GM19395 (cell line): ENCODE data around the gene XYLB.
A peak's percentile ranks its signal among the peaks of the same experiment; 100 is the strongest.
"Not testable (repeated sequence)": the region's sequence is repeated elsewhere in the genome, so short reads cannot be mapped to it uniquely, and the experiment has no call there.

ENCODE experiments used
- ATAC-seq: cut with Tn5 transposase; IDR thresholded peaks from one replicate; pipeline ENCODE4 v1.9.1; 2021; ENCODE audit warnings: mild to moderate bottlenecking, moderate library complexity; ENCODE audit not compliant: unreplicated experiment

The XYLB gene

GRCh38 chr3:38320638-38321037 lies 25.9 kb upstream of the XYLB start:
- ATAC-seq = not testable (repeated sequence)

DNA sequence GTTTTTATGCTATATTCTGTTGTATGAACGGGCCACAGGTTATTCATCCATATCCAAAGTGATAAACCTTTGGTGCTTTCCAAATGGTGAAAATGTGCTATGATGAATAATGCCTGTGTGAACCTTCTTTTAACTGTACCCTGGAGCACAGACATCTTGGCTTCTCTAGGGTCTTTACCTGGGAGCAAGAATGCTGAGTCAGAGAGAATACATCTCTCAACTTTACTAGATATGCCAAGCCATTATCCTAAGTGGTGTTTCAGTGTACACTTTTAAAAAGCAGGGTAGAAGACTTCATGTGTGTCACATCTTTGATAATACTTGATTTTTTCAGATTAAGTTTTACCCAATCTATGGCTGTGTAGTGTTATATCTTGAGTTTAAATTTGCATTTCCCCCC lies 23.5 kb upstream of the XYLB start:
- no peak for ATAC-seq

DNA sequence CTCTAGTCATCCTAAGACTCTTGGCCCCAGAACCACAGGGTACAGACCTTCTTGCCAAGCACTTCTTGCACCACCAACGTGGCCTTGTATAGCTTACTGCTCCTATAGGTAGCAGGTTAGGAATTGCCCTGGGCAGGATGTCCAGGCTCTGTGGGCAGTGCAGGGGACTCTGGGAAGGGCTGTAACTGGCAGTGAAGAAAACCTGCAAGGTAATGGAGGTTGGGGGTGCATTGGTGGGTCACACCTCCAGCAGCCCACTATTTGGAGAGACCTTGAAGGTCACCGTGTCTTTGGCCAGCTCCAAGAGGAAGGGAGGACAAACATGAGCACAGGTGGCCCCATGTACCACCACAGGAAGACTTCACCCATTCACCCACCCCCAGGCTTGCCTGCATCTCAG lies 21.3 kb upstream of the XYLB start:
- ATAC-seq = no peak

DNA sequence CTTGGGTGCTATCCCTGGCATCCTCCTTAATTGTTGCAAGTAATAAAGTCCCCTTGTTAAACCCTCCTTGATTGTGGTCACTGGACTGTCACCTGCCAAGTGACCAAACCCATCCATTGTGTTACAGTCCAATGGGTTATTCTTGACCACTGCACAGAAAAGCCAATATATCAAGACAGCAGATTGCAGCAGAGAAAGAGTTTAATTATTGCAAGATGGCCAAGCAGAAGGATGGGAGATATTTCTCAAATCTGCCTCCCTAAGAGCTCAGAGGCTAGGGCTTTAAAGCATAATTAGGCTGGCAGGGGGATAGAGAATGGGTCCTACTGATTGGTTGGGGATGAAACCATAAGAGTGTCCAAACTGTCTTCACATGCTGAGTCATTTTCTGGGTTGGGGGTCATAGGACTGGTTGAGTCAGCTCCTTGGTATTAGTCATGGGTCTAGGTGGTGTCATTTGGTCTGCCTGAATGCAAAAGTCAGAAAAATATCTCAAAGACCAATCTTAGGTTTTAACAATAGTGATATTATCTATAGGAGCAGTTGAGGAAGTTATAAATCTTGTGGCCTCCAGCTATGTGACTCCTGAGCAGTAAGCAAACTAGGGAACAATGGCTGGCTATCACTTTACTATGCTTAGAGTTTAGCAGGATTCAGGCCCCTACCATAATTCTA lies 19.1 kb upstream of the XYLB start:
- ATAC-seq = no peak

- ATAC-seq = no peak
Measured at GRCh38 chr3:38331257-38332022, 15.1 kb upstream of the XYLB start.

DNA sequence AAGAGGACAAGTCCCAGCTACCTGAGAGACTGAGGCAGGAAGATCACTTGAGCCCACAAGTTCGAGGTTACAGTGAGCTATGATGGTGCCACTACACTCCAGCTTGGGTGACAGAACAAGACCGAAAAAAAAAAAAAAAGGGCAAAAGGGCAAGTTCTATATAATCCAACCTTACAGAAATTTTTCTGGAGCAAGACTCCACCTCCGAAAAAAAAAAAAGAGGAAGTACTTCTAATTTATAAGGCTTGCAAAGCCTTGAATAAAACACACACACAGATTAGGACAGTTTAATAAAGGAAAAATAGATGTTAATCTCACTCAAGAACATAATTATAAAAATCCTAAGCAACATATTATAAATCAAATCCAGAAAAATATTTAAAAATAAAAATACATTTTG lies 14.4 kb upstream of the XYLB start:
- ATAC-seq = no peak

DNA sequence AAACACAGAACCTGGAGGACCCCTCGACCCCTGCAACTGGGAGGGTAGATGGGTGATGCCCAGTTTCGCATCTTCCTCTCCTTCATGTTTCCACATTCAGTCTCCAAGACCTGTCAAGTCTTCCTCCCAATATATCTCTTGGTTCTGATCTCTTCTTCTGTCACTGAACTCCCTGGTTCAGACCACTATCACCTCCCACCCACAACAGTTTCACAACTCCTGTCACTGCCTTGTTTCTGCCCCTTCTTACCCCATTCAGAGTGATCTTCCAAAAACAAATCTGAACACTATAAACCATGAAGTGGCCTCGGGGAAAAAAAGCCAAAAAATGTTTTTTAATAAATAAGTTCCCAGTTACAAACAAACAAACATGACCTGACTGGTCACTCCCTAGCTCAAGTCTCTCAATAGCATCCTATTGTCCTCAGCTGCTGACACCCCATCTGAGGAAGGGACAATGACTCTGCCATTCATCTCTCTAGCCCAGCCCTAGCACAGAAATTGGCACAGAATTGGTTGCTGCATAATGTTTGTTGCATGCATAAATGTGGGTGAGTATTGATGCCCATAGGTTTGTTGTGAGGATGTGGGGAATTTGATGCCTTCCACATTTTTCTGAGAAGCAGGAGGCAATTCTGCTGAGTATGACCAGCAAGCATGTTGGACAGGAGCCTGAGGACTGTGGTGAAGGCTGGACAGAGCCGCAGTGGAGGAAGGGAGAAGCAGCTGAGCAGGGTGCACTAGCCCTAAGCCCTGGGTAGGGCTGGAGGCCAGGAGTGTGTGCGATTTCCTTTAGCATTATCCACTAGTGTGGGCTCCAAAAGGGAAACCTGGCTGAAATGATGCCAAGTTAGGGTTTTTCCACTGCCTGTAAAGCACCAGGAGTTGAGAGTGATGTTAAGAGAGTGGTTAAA lies 12.2 kb upstream of the XYLB start:
- no peak for ATAC-seq

- no peak for ATAC-seq
Measured at GRCh38 chr3:38335263-38335662, 11.3 kb upstream of the XYLB start.

DNA sequence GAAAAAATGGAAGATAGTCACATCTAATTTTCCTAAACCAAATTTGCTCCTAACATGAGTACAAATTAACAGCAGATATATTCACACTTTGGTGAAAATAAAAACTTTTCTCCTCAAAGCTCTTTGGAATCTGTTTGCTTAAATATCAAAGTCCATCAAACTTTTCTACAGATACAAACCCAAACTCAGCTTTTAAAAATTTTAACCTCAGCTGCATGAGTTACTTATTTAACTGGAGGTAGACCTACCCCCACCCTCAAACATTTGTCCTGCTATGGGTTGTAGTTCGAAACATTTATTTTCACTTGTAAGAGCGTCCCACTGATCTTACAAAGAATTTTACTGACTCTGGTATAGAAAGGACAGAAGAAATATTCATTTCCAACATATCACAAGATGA lies 8.9 kb upstream of the XYLB start:
- no peak for ATAC-seq

GRCh38 chr3:38343797-38344594 lies 2.6 kb upstream of the XYLB start:
- ATAC-seq = no peak

DNA sequence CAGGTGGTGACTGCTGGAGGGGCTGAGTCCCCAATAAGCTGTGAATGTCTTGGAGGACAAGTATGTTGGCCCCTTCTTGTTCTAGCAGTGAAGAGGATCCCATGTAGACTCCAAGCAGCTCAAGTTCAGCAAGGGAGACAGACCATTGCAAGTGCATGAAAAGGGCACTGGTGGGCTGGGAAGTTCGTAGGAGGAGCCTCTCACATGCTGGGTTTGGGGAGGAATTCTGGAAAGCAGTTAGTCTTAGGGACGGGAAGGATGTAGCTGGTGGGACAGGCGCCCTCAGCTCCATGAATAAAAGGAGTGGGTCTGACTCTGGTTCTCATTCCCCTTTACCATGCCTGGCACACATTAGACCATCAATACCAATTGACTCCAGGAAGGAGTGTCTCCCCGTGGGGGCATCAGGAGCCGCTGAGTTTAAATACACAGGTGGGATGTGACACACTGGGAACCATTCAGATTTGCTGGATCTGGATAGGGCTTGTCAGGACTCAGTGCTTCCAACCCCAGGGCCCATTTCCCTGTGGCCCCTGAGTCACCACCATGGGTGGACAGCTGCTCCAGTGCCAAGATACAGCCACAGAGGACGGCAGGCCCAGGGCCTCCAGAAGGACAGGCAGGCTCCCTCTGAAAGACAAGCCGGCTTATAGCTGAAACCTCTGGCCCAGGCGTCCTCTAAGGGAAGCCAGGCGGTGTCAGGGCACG lies 552 bp upstream of the XYLB start:
- peak; percentile 39 for ATAC-seq

- no peak for ATAC-seq
Measured at GRCh38 chr3:38347421-38348200, 1.0 kb downstream of the XYLB start.

DNA sequence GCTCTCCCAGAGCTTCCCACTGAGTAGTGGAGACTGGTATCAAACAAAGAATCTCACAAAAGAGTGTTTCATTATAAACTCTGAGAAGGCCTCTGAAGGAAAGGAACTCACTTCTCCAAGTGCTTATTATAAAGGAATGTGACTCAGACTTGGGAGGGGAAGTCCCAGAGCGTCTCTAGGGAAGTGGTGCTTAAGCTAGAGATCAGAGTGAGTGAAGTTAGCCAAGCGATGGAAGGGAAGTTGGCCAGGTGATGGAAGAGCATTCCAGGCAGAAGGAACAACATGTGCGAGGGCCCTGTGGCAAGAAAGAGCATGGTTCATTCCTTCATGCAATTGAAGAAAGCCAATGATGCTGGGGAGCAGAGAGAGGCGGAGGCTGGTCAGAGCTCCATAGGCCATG lies 2.3 kb downstream of the XYLB start:
- ATAC-seq = no peak

DNA sequence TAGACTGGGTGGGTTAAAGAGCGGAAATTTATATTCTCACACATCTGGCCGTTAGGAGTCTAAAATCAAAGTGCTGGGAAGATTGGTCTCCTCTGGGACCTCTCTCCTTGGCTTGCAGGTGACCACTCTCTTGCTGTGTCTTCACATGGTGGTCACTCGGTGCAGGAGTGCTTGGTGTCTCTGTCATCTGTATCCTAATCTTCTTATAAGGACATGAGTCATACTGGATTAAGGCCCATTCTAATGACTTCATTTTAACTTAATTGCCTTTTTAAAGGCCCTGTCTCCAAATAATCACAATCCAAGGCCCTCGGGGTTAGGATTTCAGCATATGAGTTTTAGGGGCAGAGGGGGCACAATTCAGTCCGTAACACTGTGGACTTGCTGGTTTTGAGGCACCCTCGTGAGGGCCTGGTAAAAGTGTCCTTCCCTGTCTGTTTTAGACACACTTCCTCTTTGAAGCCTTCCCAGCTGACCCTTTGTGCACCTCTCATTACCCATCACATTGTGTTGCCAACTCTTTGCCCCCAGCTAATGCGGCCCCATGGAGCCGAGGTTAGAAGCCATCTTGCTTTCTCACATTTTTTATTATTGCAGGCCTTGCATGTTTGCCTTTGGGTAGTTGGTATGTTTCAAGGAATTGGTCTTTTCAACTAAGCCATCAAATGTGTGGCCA lies 3.2 kb downstream of the XYLB start:
- no peak for ATAC-seq

- ATAC-seq = no peak
Measured at GRCh38 chr3:38353151-38353550, 6.6 kb downstream of the XYLB start.

DNA sequence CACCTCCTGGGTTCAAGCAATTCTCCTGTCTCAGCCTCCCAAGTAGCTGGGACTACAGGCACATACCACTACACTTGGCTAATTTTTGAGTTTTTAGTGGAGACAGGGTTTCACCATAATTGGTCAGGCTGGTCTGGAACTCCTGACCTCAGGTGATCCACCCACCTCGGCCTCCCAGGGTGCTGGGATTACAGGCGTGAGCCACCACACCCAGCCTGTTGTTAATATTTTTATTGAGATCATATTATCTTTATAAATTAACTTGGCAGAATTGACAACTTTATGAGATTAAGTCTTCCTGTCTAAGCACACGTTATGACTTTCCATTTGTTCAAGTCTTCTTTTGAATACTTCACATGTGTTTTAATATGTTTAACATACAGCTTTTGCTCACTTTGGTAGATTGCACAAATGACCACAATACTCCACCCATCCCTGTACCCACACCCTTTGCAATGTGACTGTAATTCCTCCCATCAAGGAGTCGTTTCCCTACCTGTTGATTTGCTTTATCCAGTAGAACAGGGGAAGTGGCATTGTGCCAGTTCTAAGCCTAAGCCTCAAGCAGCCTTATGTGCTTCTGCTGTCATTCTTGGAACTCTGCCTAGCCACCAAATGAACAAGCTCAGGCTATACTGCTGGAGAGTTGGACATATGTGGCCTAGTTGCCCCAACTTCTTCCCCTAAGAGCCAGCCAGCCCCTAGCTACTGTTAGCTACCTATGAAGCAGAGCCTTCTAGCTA lies 8.2 kb downstream of the XYLB start:
- ATAC-seq = no peak

DNA sequence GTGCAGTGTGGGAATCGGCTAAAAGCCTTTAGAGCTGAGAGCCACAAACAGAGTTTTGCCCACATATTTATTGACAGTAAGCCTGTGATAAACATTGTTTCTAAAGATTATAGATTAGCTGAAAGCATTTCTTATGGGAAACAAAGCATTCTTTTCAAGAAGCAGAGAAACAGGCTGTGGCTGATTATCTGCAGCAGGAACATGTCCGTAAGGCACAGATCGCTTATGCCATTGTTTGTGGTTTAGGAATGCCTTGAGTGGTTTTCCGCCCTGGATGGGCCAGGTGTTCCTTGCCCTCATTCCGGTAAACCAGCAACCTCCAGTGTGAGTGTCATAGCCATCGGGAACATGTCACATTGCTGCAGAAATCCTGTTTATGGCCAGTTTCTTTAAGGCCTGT lies 12.5 kb downstream of the XYLB start:
- no peak for ATAC-seq

DNA sequence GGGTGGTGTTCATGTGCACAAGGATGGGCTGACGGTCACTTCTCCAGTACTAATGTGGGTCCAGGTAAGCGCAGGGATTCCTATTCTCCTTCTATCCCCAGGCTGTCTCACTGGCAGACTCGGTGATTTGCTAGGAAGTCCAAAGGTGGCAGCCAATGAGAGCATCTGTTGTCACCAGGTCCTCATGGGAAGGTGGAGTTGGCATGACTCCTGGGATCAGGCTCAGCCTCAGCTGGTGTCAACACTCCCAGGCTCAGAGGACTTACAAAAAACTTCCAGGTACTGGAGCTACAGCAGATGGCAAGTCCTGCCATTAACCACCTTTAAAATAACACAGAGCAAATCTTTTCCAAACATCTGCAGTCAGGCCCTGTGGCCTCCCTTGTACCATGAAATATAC lies 13.8 kb downstream of the XYLB start:
- ATAC-seq = no peak
